Endothelial cell of umbilical vein (primary cell): ENCODE results near the gene SULT4A1. TPM values are rescaled to one million over a fixed set of nuclear protein-coding genes. Genes with fewer than 3 reads are reported as not detected.

Experiments used
- BruUV-seq: library from RNA; stranded (reverse); fragments of 400-500 nt; replicated peaks from 2 replicates; lab custom pipeline; 2021; lab: Mats Ljungman, UMichigan
- CTCF ChIA-PET: fragments of 300-600, 350-600 bp; sonication (Branson Sonifier 250); formaldehyde crosslinking; loops from one replicate; lab custom pipeline; 2021; ENCODE audit warnings: antibody characterized with exemption, inconsistent platforms; lab: Charles Lee
- POLR2A ChIA-PET: fragments of 300-600, 350-600 bp; sonication (Branson Sonifier 250); formaldehyde crosslinking; loops from one replicate; lab custom pipeline; 2021; ENCODE audit warnings: antibody characterized with exemption, inconsistent platforms; lab: Charles Lee
- DNase-seq: peaks from one replicate; pipeline ENCODE4 v3.0.0-alpha.2; 2011; ENCODE audit warnings: low read depth, low spot score
- FAIRE-seq: peaks from 2 replicates; lab custom pipeline; 2011; peaks lifted over from hg19 to GRCh38; lab: Jason Lieb, UNC
- H2AFZ ChIP-seq: 2 replicates; pipeline ENCODE4 v1.6.0; 2012; ENCODE audit warnings: low read depth, low read length, control low read depth, inconsistent platforms
- H3K27ac ChIP-seq: 2 replicates; pipeline ENCODE4 v1.5.1; 2011; ENCODE audit warnings: low read depth, mild to moderate bottlenecking, control low read depth, low read length, moderate library complexity; ENCODE audit not compliant: insufficient read depth
- H3K27me3 ChIP-seq, 2 experiments: 2 replicates each; pipeline versions ENCODE4 v1.6.0 to v1.6.1; 2011; ENCODE audit warnings: low read length in 2 of 2, mixed read lengths in 1 of 2; ENCODE audit not compliant: control insufficient read depth in 2 of 2, insufficient read depth in 2 of 2
- H3K36me3 ChIP-seq, 2 experiments: 2 replicates in 1 of 2; 3 replicates in 1 of 2; pipeline ENCODE4 v1.5.1; 2011; ENCODE audit warnings: low read length in 2 of 2, mild to moderate bottlenecking in 1 of 2, moderate library complexity in 1 of 2; ENCODE audit not compliant: control insufficient read depth in 2 of 2, insufficient read depth in 2 of 2; ENCODE audit errors: extremely low read depth in 1 of 2
- H3K4me1 ChIP-seq: 3 replicates; pipeline ENCODE4 v1.5.1; 2011; ENCODE audit warnings: mild to moderate bottlenecking, low read length; ENCODE audit not compliant: control insufficient read depth, insufficient read depth; ENCODE audit errors: extremely low read depth
- H3K4me2 ChIP-seq: 2 replicates; pipeline ENCODE4 v1.6.1; 2011; ENCODE audit warnings: low read length, control low read depth, mixed read lengths; ENCODE audit not compliant: insufficient read depth
- H3K4me3 ChIP-seq, 3 experiments: fragments of 200-600 bp in 1 of 3; sonication (generic), shearing (Covaris generic) in 1 of 3; replicated peaks in 1 of 3; 2 replicates each; pipeline ENCODE4 v1.5.1; 2011 to 2016; ENCODE audit warnings: control low read depth in 3 of 3, low read length in 3 of 3, mild to moderate bottlenecking in 2 of 3, inconsistent platforms in 1 of 3, low read depth in 1 of 3, moderate library complexity in 1 of 3; ENCODE audit not compliant: insufficient read depth in 1 of 3
- H3K79me2 ChIP-seq: 2 replicates; pipeline ENCODE4 v1.6.0; 2012; ENCODE audit warnings: low read length, inconsistent platforms; ENCODE audit not compliant: control insufficient read depth, insufficient read depth
- H3K9ac ChIP-seq: replicated peaks from 2 replicates; pipeline ENCODE3; 2011; ENCODE audit warnings: low read length, control low read depth; ENCODE audit not compliant: insufficient read depth; ENCODE audit errors: extremely low read depth
- H3K9me1 ChIP-seq: replicated peaks from 3 replicates; pipeline ENCODE4 v1.6.0; 2011; ENCODE audit warnings: mild to moderate bottlenecking, low read length; ENCODE audit not compliant: control insufficient read depth, insufficient read depth; ENCODE audit errors: extremely low read depth
- H3K9me3 ChIP-seq: replicated peaks from 2 replicates; pipeline ENCODE4 v1.5.1; 2012; ENCODE audit warnings: low read length, inconsistent platforms; ENCODE audit not compliant: control insufficient read depth, insufficient read depth
- H4K20me1 ChIP-seq: replicated peaks from 2 replicates; pipeline ENCODE3; 2011; ENCODE audit warnings: mild to moderate bottlenecking, low read length; ENCODE audit not compliant: control insufficient read depth, insufficient read depth; ENCODE audit errors: extremely low read depth
- CTCF ChIP-seq, 2 donors: IDR thresholded peaks; 1 replicate in 1 of 2; 2 replicates in 1 of 2; pipeline ENCODE4 v1.5.1; 2011; ENCODE audit warnings: low read length in 2 of 2, mild to moderate bottlenecking in 2 of 2, moderate library complexity in 2 of 2, control low read depth in 1 of 2, inconsistent platforms in 1 of 2, low read depth in 1 of 2; ENCODE audit not compliant: insufficient read depth in 1 of 2; ENCODE audit errors: extremely low read depth in 1 of 2
- FOS ChIP-seq: IDR thresholded peaks from 2 replicates; pipeline ENCODE4 v1.6.1; 2011; ENCODE audit warnings: mild to moderate bottlenecking, low read length, moderate library complexity, borderline replicate concordance; ENCODE audit not compliant: insufficient read depth
- GATA2 ChIP-seq: IDR thresholded peaks from 2 replicates; pipeline ENCODE4 v1.7.0; 2011; ENCODE audit warnings: low read depth, mild to moderate bottlenecking, moderate library complexity, mixed read lengths, low read length; ENCODE audit not compliant: insufficient read length, insufficient read depth
- JUN ChIP-seq: IDR thresholded peaks from 2 replicates; pipeline ENCODE4 v1.6.1; 2011; ENCODE audit warnings: borderline replicate concordance, low read depth; ENCODE audit not compliant: insufficient read length, insufficient read depth
- POLR2A ChIP-seq: IDR thresholded peaks from 2 replicates; pipeline ENCODE4 v1.6.1; 2012; ENCODE audit warnings: low read depth, mild to moderate bottlenecking, control low read depth, low read length
- POLR2AphosphoS5 ChIP-seq: IDR thresholded peaks from 2 replicates; pipeline ENCODE4 v1.6.1; 2012; ENCODE audit warnings: low read depth, mild to moderate bottlenecking, control low read depth, low read length, moderate library complexity; ENCODE audit not compliant: insufficient read depth
- dilution Hi-C: fragments of 300-500 bp; cut with MboI; formaldehyde crosslinking; loops from one replicate; pipeline ENCODE4 v1.15.0; 2019; ENCODE audit warnings: low sequenced_read_pairs; ENCODE audit not compliant: extremely low pct_ligation_motif_present
- intact Hi-C: fragments of 100-400 bp; cut with micrococcal nuclease; formaldehyde crosslinking; loops from one replicate; pipeline ENCODE4 v1.10.0; 2022
- polyA plus RNA-seq, 4 experiments: library from polyadenylated mRNA; depleted of rRNA in 3 of 4; stranded (reverse) in 3 of 4; unstranded in 1 of 4; fragments of >200 nt; gene quantifications; 2 replicates each; pipeline versions ENCODE4 v1.2.1 to v1.2.3, GENCODE V29; 2011 to 2012; ENCODE audit warnings: missing spikeins in 1 of 4
- total RNA-seq: library from RNA; stranded (reverse); gene quantifications from 2 replicates; pipeline ENCODE4 v1.2.3, GENCODE V29; 2021

Gene SULT4A1
- total and polyA plus RNA-seq, 2 donors (not counting 3 experiments of a cell fraction or from before 2014, with no cell fraction given): 0.48 TPM; not detected in 1

- no peaks in the 10 kb centered on the region for H4K20me1 ChIP-seq
- FAIRE-seq (no peak), DNase-seq (no peak)
- CTCF ChIA-PET: no interaction called here
- H2AFZ ChIP-seq: no peak overlapping the region
- no peaks in the 10 kb centered on the region for H3K79me2 ChIP-seq
- no TSS peak for BruUV-seq
- no peaks in the 10 kb centered on the region for H3K9me1 ChIP-seq
- H3K9me3 ChIP-seq: no peaks in the 10 kb centered on the region
- no peak overlapping the region for H3K27ac ChIP-seq
- intact Hi-C loops (no loop called here), dilution Hi-C loops (no loop called here)
- H3K9ac ChIP-seq: no peak overlapping the region
- no peaks in the 10 kb centered on the region for H3K4me1 ChIP-seq
- no peaks in the 10 kb centered on the region for H3K36me3 ChIP-seq
- TF ChIP-seq POLR2AphosphoS5 (no peak), JUN (no peak), FOS (no peak), CTCF (IDR thresholded peaks at IDR 0.05; ENCODE audit: extremely low read depth in 1 of 2, insufficient read depth in 1 of 2, low read depth in 1 of 2, low read length in 2 of 2) (no peak), GATA2 (no peak), POLR2A (no peak)
- POLR2A ChIA-PET: no interaction called here
- peaks cover 0 to 2% of the 10 kb centered on the region in 2 experiments for H3K27me3 ChIP-seq
- H3K4me3 ChIP-seq: no peak overlapping the region
- no peak overlapping the region for H3K4me2 ChIP-seq
These were observed 72.9 kb downstream of the SULT4A1 start for GRCh38 chr22:43789452-43789851.

- Histone ChIP-seq H3K79me2 (no peaks in the 10 kb centered on the region), H3K9ac (no peak overlapping the region), H3K4me3 (no peak overlapping the region), H4K20me1 (no peaks in the 10 kb centered on the region), H3K4me2 (no peak overlapping the region), H3K9me3 (no peaks in the 10 kb centered on the region), H3K4me1 (no peaks in the 10 kb centered on the region), H2AFZ (no peak overlapping the region), H3K36me3 (no peaks in the 10 kb centered on the region), H3K27me3 (no peaks in the 10 kb centered on the region), H3K27ac (no peak overlapping the region), H3K9me1 (no peaks in the 10 kb centered on the region)
- DNase-seq (no peak), FAIRE-seq (no peak)
- no TSS peak for BruUV-seq
- ChIA-PET POLR2A (interaction anchor here (0.7 kb wide), 1 partner anchor 545 kb away, joined by 3 read pairs; no protein-coding TSS in a partner anchor), CTCF (interaction anchor here (1.5 kb wide), 1 partner anchor 99 kb away, joined by 3 read pairs; no protein-coding TSS in a partner anchor)
- dilution Hi-C loops: no loop called here
- TF ChIP-seq CTCF (IDR thresholded peaks at IDR 0.05; ENCODE audit: extremely low read depth in 1 of 2, insufficient read depth in 1 of 2, low read depth in 1 of 2, low read length in 2 of 2): peak in 1 of 2 donors; percentile 4
- TF ChIP-seq FOS: no peak
- TF ChIP-seq POLR2A: no peak
- TF ChIP-seq GATA2: no peak
- intact Hi-C loops: no loop called here
These were observed 78.5 kb downstream of the SULT4A1 start for GRCh38 chr22:43783777-43784176.
